Right lobe of liver (tissue), 4 donors: Measurements from ENCODE around the gene RUSF1.

Experiments
- POLR2A ChIP-seq: fragments of 450-650 bp; IDR thresholded peaks from one replicate; pipeline ENCODE4 v1.6.1; 2017; ENCODE audit warnings: antibody characterized with exemption, mild to moderate bottlenecking
- TF ChIP-seq, protein P1 (sequence below), 4 donors: fragments of 200-600 bp in 3 of 4; fragments of 450-650 bp in 1 of 4; IDR thresholded peaks; one replicate each; pipeline versions ENCODE4 v1.5.1 to v1.8.0; 2016 to 2022; ENCODE audit warnings: antibody characterized with exemption in 4 of 4, mild to moderate bottlenecking in 2 of 4
- donor health status: DM: no; HTN: no; CAD: no.
- donor health status: DM: no; HTN: no; CAD: no.
- donor health status: DM: no; HTN: yes; CAD: no.

DNA sequence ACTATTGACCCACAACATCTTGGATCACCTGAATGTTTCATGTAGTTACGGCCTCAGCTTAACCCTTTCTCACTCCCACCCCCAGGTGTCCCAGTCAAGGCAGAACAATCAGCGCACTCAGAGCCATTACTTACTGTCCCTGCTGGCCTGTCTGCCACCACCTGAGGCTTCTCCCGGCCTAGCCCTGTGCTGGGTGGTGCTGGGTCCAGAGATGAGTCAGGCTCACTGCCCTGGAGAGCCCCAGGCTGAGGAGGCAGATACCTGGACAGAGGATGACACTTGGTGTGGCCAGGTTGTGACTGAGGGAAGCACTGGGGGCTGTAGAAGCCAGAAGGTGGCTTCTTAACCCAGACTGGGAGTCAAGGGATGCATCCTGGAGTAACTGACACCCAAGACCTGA lies 29.2 kb downstream of the RUSF1 start:
- TF ChIP-seq, protein P1, sequence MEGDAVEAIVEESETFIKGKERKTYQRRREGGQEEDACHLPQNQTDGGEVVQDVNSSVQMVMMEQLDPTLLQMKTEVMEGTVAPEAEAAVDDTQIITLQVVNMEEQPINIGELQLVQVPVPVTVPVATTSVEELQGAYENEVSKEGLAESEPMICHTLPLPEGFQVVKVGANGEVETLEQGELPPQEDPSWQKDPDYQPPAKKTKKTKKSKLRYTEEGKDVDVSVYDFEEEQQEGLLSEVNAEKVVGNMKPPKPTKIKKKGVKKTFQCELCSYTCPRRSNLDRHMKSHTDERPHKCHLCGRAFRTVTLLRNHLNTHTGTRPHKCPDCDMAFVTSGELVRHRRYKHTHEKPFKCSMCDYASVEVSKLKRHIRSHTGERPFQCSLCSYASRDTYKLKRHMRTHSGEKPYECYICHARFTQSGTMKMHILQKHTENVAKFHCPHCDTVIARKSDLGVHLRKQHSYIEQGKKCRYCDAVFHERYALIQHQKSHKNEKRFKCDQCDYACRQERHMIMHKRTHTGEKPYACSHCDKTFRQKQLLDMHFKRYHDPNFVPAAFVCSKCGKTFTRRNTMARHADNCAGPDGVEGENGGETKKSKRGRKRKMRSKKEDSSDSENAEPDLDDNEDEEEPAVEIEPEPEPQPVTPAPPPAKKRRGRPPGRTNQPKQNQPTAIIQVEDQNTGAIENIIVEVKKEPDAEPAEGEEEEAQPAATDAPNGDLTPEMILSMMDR (IDR thresholded peaks at IDR 0.05) = no peak
- TF ChIP-seq POLR2A = no peak
